GM18517 (cell line): Measurements from ENCODE around the gene IYD.
"Not testable (repeated sequence)": the region's sequence is repeated elsewhere in the genome, so short reads cannot be mapped to it uniquely, and the experiment has no call there.

ENCODE experiments used
- ATAC-seq: cut with Tn5 transposase; IDR thresholded peaks from one replicate; pipeline ENCODE4 v1.9.1; 2021; ENCODE audit warnings: mild to moderate bottlenecking, moderate library complexity; ENCODE audit not compliant: unreplicated experiment

The IYD gene

GRCh38 chr6:150349546-150349945 is 19.3 kb upstream of the IYD start:
- no peak for ATAC-seq

GRCh38 chr6:150352321-150353296 is 16.2 kb upstream of the IYD start:
- ATAC-seq: no peak

GRCh38 chr6:150353445-150353844 is 15.4 kb upstream of the IYD start:
- ATAC-seq: no peak

- ATAC-seq: no peak
Measured at GRCh38 chr6:150354754-150355571, 13.8 kb upstream of the IYD start.

GRCh38 chr6:150355932-150356331 is 12.9 kb upstream of the IYD start:
- ATAC-seq: no peak

GRCh38 chr6:150361876-150362275 is 6.9 kb upstream of the IYD start:
- no peak for ATAC-seq

- no peak for ATAC-seq
Measured at GRCh38 chr6:150363733-150364132, 5.1 kb upstream of the IYD start.

GRCh38 chr6:150366118-150366778 is 2.6 kb upstream of the IYD start:
- no peak for ATAC-seq

- no peak for ATAC-seq
Measured at GRCh38 chr6:150369408-150369807, 596 bp downstream of the IYD start.

GRCh38 chr6:150370112-150370511 is 1.3 kb downstream of the IYD start:
- ATAC-seq: no peak

GRCh38 chr6:150371356-150371755 is 2.5 kb downstream of the IYD start:
- no peak for ATAC-seq

GRCh38 chr6:150372051-150372450 is 3.2 kb downstream of the IYD start:
- ATAC-seq: no peak

GRCh38 chr6:150373260-150373701 is 4.5 kb downstream of the IYD start:
- ATAC-seq: no peak

- not testable (repeated sequence) for ATAC-seq
Measured at GRCh38 chr6:150374346-150374745, 5.5 kb downstream of the IYD start.

GRCh38 chr6:150377211-150377781 is 8.5 kb downstream of the IYD start:
- no peak for ATAC-seq

GRCh38 chr6:150380256-150380655 is 11.4 kb downstream of the IYD start:
- no peak for ATAC-seq

- ATAC-seq: no peak
Measured at GRCh38 chr6:150382171-150382570, 13.4 kb downstream of the IYD start.

- no peak for ATAC-seq
Measured at GRCh38 chr6:150391414-150391813, 22.6 kb downstream of the IYD start.

GRCh38 chr6:150391890-150392289 is 23.1 kb downstream of the IYD start:
- no peak for ATAC-seq

- no peak for ATAC-seq
Measured at GRCh38 chr6:150392452-150393220, 23.8 kb downstream of the IYD start.
